Right ventricle myocardium inferior (tissue), 1 donor: ENCODE results near the gene PSMD13. TPM values are rescaled to one million over a fixed set of nuclear protein-coding genes. Genes with fewer than 3 reads are reported as not detected.

Experiments
- ATAC-seq: fragments of 200-7000 bp; cut with Tn5 transposase; one replicate; pipeline ENCODE4 v1.9.1; 2020; ENCODE audit warnings: mild to moderate bottlenecking, moderate library complexity
- DNase-seq: peaks from one replicate; pipeline ENCODE4 v3.0.0; 2021; ENCODE audit errors: missing footprints
- intact Hi-C: fragments of 100-400 bp; cut with DNase I; formaldehyde crosslinking; loops from one replicate; pipeline ENCODE4 v1.11.0; 2022
- total RNA-seq: library from RNA; stranded (reverse); fragmentation: NEBNext Ultra II Directional; extraction: Animal tissue kit (Norgen Biotek cat#: 25700); gene quantifications from one replicate; pipeline ENCODE4 v1.2.1, GENCODE V29; 2021
- donor health status: DM: no; HTN: yes; CAD: no; lungs with severe emphysema.

PSMD13 gene
- total RNA-seq, 1 donor from 2014 or later: 91.7 TPM

DNA sequence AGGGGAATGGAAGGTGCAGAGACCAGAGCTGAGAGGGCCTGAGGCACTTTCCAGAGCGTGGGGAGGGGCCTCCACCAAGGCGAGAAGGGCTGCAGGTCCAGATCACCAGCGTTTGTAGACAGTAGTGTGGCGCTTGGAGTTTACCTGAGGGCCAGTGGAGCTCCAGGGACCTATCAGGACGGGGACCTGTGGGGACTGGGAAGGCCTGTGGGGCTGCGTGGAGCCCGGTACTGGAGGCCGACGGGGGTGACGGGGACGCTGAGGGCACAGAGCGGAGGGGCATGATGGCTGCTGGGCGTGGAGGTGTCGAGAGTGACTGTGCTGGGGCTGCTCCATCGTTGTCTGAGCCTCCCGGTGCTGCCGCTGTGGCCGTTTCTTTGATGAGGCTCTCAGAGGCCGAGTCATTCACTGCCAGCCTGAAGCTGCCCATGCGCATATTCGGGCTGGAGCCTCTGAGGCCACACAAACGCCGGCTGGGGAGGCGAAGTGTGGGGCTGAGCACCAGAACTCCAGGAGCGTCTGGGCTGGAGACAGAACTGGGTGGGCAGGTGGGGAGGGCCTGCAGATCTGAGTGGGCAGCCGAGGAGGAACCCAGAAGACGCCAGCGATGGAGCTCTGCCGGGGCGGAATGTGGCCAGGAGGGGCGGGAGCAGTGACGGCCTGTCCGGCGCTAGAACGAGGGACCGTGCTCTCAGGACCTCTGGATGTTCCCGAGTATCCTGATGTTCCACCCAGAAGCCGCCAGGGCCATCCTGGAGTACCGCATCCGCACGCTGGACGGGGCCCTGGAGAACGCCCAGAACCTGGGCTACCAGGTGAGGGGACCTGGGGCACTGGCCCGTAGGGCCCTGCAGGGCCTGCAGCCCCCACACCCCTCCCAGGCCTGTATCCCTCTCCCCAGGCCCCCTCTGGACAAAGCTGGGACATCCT lies 54.8 kb downstream of the PSMD13 start:
- intact Hi-C loops: no loop called here
- no peak for ATAC-seq

DNA sequence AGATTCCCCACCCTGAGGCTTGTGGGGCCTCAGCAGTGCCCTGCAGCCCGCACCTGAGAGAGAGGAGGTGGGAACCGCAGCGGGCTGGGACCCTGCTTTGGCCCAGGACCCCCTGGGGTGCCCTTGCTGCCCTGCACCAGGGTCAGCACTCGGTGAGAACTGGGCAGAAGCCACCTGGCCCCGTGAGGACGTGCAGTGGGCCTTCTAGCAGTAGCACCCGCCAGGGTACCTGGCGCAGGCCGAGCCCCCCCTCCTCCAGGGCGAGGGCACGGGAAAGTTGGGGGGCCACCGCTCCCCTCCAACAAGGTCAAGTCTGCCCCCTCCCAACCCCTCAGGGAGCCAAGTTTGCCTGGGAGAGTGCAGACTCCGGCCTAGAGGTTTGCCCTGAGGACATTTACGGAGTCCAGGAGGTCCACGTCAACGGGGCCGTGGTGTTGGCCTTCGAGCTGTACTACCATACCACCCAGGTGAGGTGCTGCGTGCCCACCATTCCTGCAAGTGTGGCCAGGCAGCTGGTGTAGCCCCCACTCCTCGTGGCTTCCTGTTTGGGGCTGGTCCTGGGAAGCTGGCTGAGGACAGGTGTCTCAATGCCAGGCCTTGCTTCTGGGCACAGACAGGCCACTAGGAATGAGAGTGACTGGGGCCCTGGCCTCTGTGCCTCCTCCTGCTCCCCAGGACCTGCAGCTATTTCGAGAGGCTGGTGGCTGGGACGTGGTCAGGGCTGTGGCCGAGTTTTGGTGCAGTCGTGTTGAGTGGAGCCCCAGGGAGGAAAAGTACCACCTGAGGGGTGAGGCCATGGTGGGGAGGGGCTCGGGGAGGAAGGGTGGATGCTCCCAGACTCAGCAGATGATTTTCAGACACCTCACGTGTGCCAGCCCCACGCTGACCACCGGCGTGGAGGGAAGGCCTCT lies 55.7 kb downstream of the PSMD13 start:
- ATAC-seq (no peak), DNase-seq (peak; percentile 69)
- intact Hi-C loops: no loop called here

More for the DNA sequence above, 54.8 kb downstream of the PSMD13 start:
- peak; percentile 75 for DNase-seq

DNA sequence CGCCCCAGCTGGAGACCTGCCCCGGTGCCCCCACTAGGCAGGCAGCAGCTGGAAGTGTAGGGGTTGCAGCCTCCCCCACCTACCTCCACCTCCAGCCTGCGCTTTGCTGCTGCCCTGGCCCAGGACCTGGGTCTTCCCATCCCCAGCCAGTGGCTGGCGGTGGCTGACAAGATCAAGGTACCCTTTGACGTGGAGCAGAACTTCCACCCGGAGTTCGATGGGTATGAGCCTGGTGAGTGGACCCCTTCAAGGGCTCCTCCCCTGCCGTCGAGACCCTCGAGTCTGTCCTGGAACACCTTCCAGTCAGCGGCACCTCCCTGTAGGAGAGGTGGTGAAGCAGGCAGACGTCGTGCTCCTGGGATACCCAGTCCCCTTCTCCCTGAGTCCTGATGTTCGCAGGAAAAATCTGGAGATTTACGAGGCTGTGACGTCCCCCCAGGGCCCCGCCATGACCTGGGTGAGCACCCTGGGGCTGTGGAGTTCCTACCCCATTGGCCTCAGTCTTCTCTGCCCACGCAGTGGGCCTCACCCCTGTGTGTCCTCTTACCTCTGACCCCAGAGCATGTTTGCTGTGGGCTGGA lies 56.6 kb downstream of the PSMD13 start:
- intact Hi-C loops: no loop called here

DNA sequence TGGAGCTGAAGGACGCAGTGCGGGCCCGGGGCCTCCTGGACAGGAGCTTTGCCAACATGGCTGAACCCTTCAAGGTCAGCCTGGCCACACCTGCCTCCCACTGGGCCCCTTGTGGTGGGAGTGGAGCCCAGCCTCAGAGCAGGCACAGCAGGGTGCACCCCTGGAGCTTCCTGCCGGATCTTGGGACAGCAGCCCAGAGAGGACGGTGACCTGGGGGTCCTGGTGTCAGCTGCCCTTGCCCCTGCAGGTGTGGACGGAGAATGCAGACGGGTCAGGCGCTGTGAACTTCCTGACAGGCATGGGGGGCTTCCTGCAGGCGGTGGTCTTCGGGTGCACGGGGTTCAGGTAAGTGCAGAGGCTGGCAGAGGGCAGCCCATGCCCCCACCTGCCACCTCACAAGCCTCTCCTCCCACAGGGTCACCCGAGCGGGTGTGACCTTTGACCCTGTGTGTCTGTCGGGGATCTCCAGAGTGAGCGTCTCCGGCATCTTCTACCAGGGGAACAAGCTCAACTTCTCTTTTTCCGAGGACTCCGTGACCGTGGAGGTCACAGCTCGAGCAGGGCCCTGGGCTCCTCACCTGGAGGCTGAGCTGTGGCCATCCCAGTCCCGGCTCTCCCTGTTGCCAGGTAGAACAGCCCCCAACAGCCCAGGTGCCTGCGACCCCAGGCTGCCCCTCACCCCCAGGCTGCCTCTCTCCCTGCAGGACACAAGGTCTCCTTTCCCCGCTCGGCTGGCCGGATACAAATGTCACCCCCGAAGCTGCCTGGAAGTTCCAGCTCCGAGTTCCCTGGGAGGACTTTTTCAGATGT lies 57.3 kb downstream of the PSMD13 start:
- DNase-seq (peak; percentile 45), ATAC-seq (no peak)
- intact Hi-C loops: no loop called here

More for the DNA sequence above, 56.6 kb downstream of the PSMD13 start:
- DNase-seq (peak; percentile 22), ATAC-seq (no peak)

- DNase-seq (peak; percentile 53), ATAC-seq (no peak)
- intact Hi-C loops: no loop called here
Observed at GRCh38 chr11:294780-295179, 58.0 kb downstream of the PSMD13 start.

GRCh38 chr11:295351-296170 lies 58.8 kb downstream of the PSMD13 start:
- DNase-seq: peak; percentile 59
- intact Hi-C loops: no loop called here

DNA sequence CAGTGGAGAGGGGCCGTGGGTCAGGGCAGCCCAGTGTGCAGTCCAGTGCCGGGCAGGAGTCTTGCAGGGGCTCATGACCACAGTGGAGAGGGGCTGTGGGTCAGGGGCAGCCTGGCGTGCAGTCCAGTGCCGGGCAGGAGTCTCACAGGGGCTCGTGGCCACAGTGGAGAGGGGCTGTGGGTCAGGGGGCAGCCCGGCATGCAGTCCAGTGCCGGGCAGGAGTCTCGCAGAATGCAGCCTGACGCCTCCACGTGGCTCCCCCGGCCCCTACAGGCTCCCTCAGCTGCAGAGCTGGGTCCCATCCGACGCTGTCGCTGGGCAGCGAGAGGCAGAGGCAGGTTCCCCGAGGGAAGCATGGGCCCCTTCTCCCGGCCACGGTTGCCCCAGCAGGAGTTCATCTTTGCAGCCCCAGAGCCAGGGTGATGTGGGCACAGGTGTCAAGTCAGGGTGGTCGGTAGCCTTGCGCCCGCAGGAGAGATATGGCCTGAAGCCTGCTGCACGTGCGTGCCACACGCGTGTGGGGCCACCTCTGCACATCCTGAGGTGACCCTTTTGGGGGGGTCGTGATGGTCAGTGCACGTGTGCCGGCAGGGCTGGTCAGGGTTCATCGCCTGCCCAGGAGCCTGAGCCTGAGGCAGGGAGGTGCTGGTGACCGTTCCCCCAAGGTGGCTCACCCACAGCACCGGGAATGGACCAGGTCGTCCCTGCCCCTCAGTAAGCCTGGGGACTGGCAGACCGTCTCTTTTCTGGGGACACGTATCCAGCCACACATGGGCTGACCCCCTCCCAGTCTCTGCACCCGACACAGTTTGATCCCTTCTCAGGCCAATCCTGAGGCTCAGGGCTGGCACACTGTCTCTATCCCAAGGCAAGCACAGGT lies 59.6 kb downstream of the PSMD13 start:
- DNase-seq (peak; percentile 34), ATAC-seq (no peak)
- intact Hi-C loops: no loop called here

More at GRCh38 chr11:295351-296170, 58.8 kb downstream of the PSMD13 start:
- ATAC-seq: no peak

GRCh38 chr11:297051-297585 lies 60.3 kb downstream of the PSMD13 start:
- DNase-seq (peak; percentile 62), ATAC-seq (no peak)
- intact Hi-C loops: no loop called here

- DNase-seq: peak; percentile 62
- intact Hi-C loops: no loop called here
- peak; percentile 58 for ATAC-seq
Observed at GRCh38 chr11:297586-298405, 61.0 kb downstream of the PSMD13 start.

GRCh38 chr11:298406-299065 lies 61.8 kb downstream of the PSMD13 start:
- intact Hi-C loops: no loop called here
- DNase-seq: peak; percentile 37
- ATAC-seq: no peak

DNA sequence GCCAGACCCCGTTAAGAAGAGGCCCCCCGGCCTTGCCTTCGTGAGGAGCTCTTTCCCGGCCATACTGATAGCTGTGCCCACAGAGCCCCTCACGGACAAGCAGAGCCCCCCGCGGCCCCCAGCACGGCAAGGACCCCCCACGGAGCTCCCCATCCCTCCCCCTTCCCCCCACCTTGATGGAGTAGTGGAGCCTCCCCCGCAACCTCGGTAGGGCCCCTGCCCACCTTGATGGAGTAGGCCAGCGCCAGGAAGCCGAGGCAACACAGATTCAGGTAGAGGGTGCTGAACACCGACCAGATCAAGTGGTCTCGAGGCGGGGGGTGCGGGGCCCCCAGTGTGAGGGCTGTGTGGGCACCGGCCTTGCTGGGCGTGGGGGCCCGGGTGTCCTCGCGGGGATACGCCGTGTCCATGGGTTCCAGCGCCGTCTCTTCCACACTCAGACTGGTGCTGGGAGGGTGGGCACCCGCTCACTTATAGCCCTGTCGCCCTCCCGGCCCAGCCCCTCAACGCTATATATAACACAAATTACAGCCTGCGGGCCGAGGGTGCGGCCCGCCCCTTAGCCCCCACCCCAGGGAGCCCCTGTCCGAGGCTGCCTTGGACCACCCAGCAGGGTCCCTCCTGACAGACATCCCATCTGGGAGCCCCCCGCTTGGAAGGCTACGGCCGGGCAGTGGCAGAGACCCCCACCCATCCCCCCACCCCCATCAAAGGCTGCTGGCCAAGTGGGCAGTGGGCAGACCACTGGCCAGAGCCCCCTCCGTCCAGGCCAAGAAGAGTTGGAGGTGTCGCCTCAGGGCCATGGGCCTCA lies 62.5 kb downstream of the PSMD13 start, which contains the start of gene IFITM5:
Gene IFITM5 (minus strand): TSS at position 446 of the 811 bp plus-strand sequence. CDS start 36 bp downstream, at position 410.
- no peak for ATAC-seq
- intact Hi-C loops: no loop called here
- peak; percentile 32 for DNase-seq

- intact Hi-C loops: no loop called here
- DNase-seq (peak; percentile 64), ATAC-seq (no peak)
Observed at GRCh38 chr11:299951-300735, 63.4 kb downstream of the PSMD13 start.
